Measurements from ENCODE around the gene TSHZ2. TPM values are rescaled to one million over a fixed set of nuclear protein-coding genes. Genes with fewer than 3 reads are reported as not detected.

TSHZ2 gene
- 0.07 TPM in 1 of 2 replicates, not detected in the other for total RNA-seq (2021)
- long read RNA-seq, partial matches to known transcripts, result 0 of 5 reads
- long read RNA-seq, other reads (novel, unspliced or antisense), result 4 of 5 reads

GRCh38 chr20:52972190-52972937, at the start of gene TSHZ2:
TSHZ2 (plus strand) TSS chr20:52972358; CDS start chr20:52973294, 936 bp downstream.
- Histone ChIP-seq H3K4me1 (ENCODE audit: insufficient read depth, low read length) (no peaks in the 10 kb centered on the region), H4K20me1 (ENCODE audit: control insufficient read depth, insufficient read depth, insufficient read length) (no peaks in the 10 kb centered on the region), H3K9ac (ENCODE audit: extremely low read depth, insufficient read length, low read length) (no peak within 1 kb of the TSS), H3K23me2 (ENCODE audit: insufficient read length, low read depth, low read length, poor library complexity, severe bottlenecking) (peaks cover 15% of the 10 kb centered on the region), H3K9me3 (ENCODE audit: control insufficient read depth, low read depth, low read length) (no peaks in the 10 kb centered on the region), H3K79me2 (ENCODE audit: insufficient read depth, low read length) (no peaks in the 10 kb centered on the region), H3K23ac (ENCODE audit: insufficient read length, low read depth, low read length) (no peak within 1 kb of the TSS), H3K27me3 (ENCODE audit: insufficient read depth, low read length) (peaks cover 3% of the 10 kb centered on the region; the same call in 1 of the 2 replicates), H3K79me1 (ENCODE audit: insufficient read depth, low read depth, low read length, poor library complexity, severe bottlenecking) (no peaks in the 10 kb centered on the region), H3K56ac (ENCODE audit: insufficient read length, low read depth, low read length) (no peak within 1 kb of the TSS), H3K14ac (ENCODE audit: insufficient read depth, low read length) (no peak within 1 kb of the TSS; the same call in 1 of the 2 replicates), H3T11ph (ENCODE audit: low read length) (no peak within 1 kb of the TSS), H3K27ac (ENCODE audit: insufficient read length, low read depth, low read length) (no peak within 1 kb of the TSS), H2AK5ac (ENCODE audit: insufficient read length, low read length) (no peak within 1 kb of the TSS), H3K18ac (ENCODE audit: insufficient read length, low read depth, low read length) (no peak within 1 kb of the TSS), H4K8ac (replicated peaks; ENCODE audit: insufficient read length, low read depth, low read length) (no peak within 1 kb of the TSS), H3K4ac (ENCODE audit: low read depth, low read length) (no peak within 1 kb of the TSS), H4K91ac (ENCODE audit: insufficient read length, low read depth, low read length) (no peak within 1 kb of the TSS), H2AFZ (ENCODE audit: low read length) (no peak within 1 kb of the TSS), H4K5ac (ENCODE audit: insufficient read length, low read depth, low read length) (no peak within 1 kb of the TSS), H2BK120ac (ENCODE audit: low read depth, low read length, poor library complexity, severe bottlenecking) (no peak within 1 kb of the TSS), H2BK5ac (ENCODE audit: insufficient read length, low read length) (no peak within 1 kb of the TSS), H3K4me2 (ENCODE audit: insufficient read depth, insufficient read length, low read length) (peak within 1 kb of the TSS; percentile 88), H2BK15ac (ENCODE audit: low read depth, low read length) (no peak within 1 kb of the TSS), H2BK12ac (ENCODE audit: insufficient read length, low read depth, low read length) (no peak within 1 kb of the TSS), H2BK20ac (ENCODE audit: low read depth, low read length, poor library complexity, severe bottlenecking) (no peak within 1 kb of the TSS)
- Mint-ChIP-seq H3K36me3 (ENCODE audit: insufficient read depth in 1 of 3, low read depth in 3 of 3) (no peaks in the 10 kb centered on the region; a peak in 1 of 7 replicates), H3K27ac (no peak within 1 kb of the TSS), H3K4me3 (peak within 1 kb of the TSS; percentile 86 to 98), H3K4me1 (peaks cover 6 to 10% of the 10 kb centered on the region in 2 experiments), H3K27me3 (ENCODE audit: low read depth) (peaks cover 68% of the 10 kb centered on the region), H3K9me3 (no peaks in the 10 kb centered on the region)
- peak; percentile 52 for DNase-seq
- TF ChIP-seq CTCF (conservative IDR thresholded peaks at IDR 0.05), result no peak
- no CpG with 5 or more reads among the region's 41 CpGs for WGBS (ENCODE audit: extremely low coverage, insufficient read length, low lambda C conversion rate)

Data from H9 (cell line).